Brain microvascular endothelial cell (primary cell): ENCODE results near the gene DYNLT4.
A peak's percentile ranks its signal among the peaks of the same experiment; 100 is the strongest.
"Not testable (repeated sequence)": the region's sequence is repeated elsewhere in the genome, so short reads cannot be mapped to it uniquely, and the experiment has no call there.

ENCODE experiments used
- DNase-seq: peaks from one replicate; pipeline ENCODE4 v3.0.0-alpha.2; 2020
- H3K27ac ChIP-seq: fragments of 250-450 bp; sonication (Bioruptor Pico); 2 replicates; pipeline ENCODE4 v1.5.1; 2020; ENCODE audit warnings: mild to moderate bottlenecking, moderate library complexity
- H3K27me3 ChIP-seq: fragments of 250-450 bp; sonication (Bioruptor Pico); replicated peaks from 2 replicates; pipeline ENCODE4 v1.5.1; 2020; ENCODE audit warnings: mild to moderate bottlenecking
- H3K36me3 ChIP-seq: fragments of 250-450 bp; sonication (Bioruptor Pico); replicated peaks from 2 replicates; pipeline ENCODE4 v1.5.1; 2020; ENCODE audit warnings: mild to moderate bottlenecking
- H3K4me3 ChIP-seq: 2 replicates; pipeline ENCODE4 v1.5.1; 2011; ENCODE audit warnings: low read depth, mild to moderate bottlenecking, control low read depth, low read length, moderate library complexity
- in situ Hi-C: cut with HindIII; loops from 2 replicates; pipeline ENCODE4 v1.10.0; 2017; ENCODE audit warnings: low sequenced_read_pairs, low pct_ligation_motif_present
- TF ChIP-seq, protein P1 (sequence below): IDR thresholded peaks from 2 replicates; pipeline ENCODE4 v1.5.1; 2011; ENCODE audit warnings: low read depth, mild to moderate bottlenecking, moderate library complexity, low read length, control low read depth, inconsistent platforms; ENCODE audit errors: missing control alignments

DYNLT4 gene

DNA sequence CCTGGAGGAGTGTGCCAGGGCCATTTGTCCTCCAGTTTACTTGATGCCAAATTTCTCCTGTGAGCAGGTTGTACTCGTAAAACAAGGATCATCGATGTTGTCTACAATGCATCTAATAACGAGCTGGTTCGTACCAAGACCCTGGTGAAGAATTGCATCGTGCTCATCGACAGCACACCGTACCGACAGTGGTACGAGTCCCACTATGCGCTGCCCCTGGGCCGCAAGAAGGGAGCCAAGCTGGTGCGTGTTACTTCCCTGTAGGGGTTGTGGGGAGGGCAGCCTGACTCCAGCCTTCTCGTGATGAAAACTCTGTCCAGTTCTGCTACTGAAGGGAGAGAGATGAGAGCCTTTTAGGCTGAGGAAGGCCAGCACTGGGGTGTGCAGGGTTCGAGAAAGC lies 29.6 kb downstream of the DYNLT4 start:
- TF ChIP-seq, protein P1, sequence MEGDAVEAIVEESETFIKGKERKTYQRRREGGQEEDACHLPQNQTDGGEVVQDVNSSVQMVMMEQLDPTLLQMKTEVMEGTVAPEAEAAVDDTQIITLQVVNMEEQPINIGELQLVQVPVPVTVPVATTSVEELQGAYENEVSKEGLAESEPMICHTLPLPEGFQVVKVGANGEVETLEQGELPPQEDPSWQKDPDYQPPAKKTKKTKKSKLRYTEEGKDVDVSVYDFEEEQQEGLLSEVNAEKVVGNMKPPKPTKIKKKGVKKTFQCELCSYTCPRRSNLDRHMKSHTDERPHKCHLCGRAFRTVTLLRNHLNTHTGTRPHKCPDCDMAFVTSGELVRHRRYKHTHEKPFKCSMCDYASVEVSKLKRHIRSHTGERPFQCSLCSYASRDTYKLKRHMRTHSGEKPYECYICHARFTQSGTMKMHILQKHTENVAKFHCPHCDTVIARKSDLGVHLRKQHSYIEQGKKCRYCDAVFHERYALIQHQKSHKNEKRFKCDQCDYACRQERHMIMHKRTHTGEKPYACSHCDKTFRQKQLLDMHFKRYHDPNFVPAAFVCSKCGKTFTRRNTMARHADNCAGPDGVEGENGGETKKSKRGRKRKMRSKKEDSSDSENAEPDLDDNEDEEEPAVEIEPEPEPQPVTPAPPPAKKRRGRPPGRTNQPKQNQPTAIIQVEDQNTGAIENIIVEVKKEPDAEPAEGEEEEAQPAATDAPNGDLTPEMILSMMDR: no peak

DNA sequence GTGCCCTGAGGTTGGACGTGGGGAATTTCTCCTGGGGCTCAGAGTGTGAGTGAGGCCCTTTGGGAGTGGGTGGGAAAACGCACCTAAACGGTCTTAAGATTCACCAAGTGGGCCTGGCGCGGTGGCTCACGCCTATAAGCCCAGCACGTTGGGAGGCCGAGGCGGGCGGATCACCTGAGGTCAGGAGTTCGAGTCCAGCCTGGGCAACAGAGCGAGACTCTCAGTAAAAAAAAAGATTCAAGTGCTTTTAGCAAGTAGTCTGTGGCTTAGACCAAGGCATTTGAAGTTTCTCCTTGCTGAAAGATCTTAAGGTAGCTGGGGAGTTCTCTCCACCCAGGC lies 30.5 kb downstream of the DYNLT4 start:
- TF ChIP-seq, protein P1: no peak
- in situ Hi-C loops: no loop called here
- H3K36me3 ChIP-seq: peaks cover 49% of the 10 kb centered on the region
- no peaks in the 10 kb centered on the region for H3K27me3 ChIP-seq
- no peak for DNase-seq
- peak overlapping the region; percentile 95 for H3K4me3 ChIP-seq
- peak overlapping the region; percentile 95 for H3K27ac ChIP-seq

More for the DNA sequence above, 29.6 kb downstream of the DYNLT4 start:
- in situ Hi-C loops: no loop called here
- H3K36me3 ChIP-seq: peaks cover 49% of the 10 kb centered on the region
- no peak for DNase-seq
- H3K4me3 ChIP-seq: peak overlapping the region; percentile 95
- no peaks in the 10 kb centered on the region for H3K27me3 ChIP-seq
- no peak overlapping the region for H3K27ac ChIP-seq

DNA sequence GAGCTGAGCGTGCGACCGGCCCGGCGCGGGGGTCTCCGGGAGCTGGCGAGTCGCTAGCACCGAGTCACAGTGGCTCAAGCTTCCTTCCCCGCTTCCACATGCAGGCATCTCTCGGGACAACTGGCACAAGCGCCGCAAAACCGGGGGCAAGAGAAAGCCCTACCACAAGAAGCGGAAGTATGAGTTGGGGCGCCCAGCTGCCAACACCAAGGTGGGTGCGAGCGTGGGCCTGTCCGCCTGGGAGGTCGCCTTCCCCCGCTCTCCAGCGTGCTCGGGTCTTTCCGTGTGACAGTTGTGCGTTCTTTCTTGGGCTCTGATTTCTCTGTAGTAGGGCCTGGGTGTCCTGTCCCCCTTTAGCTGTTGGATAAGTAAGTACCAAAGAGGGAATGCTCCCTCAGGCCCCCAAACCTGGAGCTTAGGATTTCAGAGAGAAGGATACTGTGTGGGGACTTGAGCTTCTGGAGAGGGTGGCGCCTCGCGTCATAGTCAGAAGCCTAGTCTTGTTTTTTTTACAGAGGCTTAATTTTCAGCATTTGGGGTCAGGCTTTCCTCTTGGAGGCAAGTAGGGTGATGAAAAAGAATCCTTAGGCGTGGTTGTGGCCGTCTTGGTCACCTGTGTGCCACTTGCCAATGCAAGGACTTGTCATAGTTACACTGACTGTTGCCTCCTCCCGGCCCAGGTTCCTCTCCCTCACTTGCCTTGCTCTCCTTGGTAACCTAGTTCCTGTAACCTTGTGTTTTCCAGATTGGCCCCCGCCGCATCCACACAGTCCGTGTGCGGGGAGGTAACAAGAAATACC lies 31.0 kb downstream of the DYNLT4 start:
- in situ Hi-C loops: no loop called here
- Histone ChIP-seq H3K36me3 (peaks cover 48% of the 10 kb centered on the region), H3K27ac (peak overlapping the region; percentile 95), H3K27me3 (no peaks in the 10 kb centered on the region), H3K4me3 (peak overlapping the region; percentile 95)
- DNase-seq: no peak
- TF ChIP-seq, protein P1: no peak

DNA sequence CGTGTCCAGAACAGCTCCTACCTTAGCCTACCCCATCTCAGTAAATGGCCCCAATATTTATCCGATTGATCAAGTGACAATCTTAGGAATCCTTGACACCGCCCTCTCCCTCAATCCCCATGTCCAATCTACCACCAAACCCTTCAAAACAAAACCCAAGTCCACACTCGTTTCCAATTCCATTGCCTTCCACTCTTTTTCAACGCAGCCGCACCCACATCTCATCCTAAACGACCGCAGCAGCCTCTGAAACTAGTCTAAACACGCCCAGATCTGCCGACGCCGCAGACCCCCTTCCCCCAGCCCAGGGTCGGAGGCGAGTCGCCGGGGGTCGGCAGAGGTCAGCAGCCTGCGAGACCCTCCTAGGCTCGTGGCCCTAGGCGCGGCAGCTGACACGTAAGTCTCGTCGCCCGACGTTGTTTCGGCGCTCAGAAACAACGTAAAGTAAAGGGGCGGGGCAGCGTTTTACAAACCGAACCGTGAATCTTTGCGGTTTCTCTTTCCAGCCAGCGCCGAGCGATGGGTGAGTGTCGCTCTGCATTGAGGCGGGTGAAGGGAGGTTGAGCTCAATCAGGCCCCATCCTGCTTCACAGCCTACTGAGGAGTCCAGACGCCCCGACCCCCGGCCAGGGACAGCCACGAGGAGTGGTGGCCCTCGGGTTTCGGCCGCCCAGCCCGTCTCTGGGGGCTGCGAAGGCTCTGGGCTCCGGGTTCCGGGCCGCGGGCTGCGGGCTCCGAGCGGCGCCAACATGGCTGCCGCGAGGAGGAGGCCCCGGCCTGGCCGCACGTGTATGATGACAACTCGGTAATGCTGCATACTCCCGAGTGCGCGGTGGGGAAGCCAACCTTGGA lies 31.8 kb downstream of the DYNLT4 start, which contains the start of gene RPS8:
TSS of gene RPS8 (plus strand) at position 463 of the 852 bp plus-strand sequence. CDS start at position 520, 57 bp downstream.
- peaks cover 41% of the 10 kb centered on the region for H3K36me3 ChIP-seq
- in situ Hi-C loops: no loop called here
- peak; percentile 93 for DNase-seq
- no peaks in the 10 kb centered on the region for H3K27me3 ChIP-seq
- TF ChIP-seq, protein P1: no peak
- peak within 1 kb of the TSS; percentile 95 for H3K4me3 ChIP-seq
- peak within 1 kb of the TSS; percentile 95 for H3K27ac ChIP-seq

DNA sequence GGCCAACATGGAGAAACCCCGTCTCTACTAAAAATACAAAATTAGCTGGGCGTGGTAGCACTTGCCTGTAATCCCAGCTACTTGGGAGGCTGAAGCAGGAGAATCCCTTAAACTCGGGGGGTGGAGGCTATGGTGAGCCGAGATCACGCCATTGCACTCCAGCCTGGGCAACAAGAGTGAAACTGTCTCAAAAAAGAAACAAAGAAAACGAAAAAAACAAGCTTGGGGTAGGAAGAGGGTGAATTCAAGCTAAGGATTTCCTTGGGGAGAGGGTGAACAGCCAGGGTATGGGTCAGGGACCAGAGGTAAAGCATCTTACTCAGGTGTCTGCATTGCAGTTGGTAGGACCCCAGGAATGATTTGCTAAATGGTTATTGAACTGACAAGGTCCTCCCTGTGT lies 40.7 kb downstream of the DYNLT4 start:
- H3K27me3 ChIP-seq, H3K36me3 ChIP-seq, in situ Hi-C loops, DNase-seq, H3K4me3 ChIP-seq, H3K27ac ChIP-seq: not testable (repeated sequence)

DNA sequence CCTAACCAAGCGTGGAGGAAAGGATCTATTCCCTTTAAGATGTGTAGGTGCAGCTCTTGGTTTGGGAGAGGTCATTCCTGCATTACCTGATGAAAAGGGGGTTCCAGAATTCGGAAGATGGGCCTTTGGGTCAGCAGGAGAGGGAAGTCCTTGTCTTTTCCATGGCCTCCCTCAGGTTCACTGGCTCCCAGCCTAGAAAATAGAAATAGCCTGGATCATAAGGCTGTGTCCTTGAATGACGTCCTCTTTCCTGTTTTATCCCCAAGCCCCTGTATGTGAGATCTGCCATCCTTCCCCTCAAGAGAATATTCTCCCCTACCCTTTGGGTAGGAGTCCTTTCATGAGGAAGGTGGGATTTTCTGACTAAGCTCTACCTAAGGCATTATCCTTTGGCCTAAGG lies 46.3 kb downstream of the DYNLT4 start:
- in situ Hi-C loops: no loop called here
- peaks cover 3% of the 10 kb centered on the region for H3K36me3 ChIP-seq

More for the DNA sequence above, 46.3 kb downstream of the DYNLT4 start:
- no peak for DNase-seq
- Histone ChIP-seq H3K4me3 (no peak overlapping the region), H3K27ac (no peak overlapping the region), H3K27me3 (no peaks in the 10 kb centered on the region)
- TF ChIP-seq, protein P1: no peak
